OCI-M2 (cell line): ENCODE data around the gene SIPA1.

ENCODE experiments used
- DNase-seq: peaks from one replicate; lab custom pipeline; 2025; ENCODE audit not compliant: unreplicated experiment; lab: John Stamatoyannopoulos, UW

The SIPA1 gene

DNA sequence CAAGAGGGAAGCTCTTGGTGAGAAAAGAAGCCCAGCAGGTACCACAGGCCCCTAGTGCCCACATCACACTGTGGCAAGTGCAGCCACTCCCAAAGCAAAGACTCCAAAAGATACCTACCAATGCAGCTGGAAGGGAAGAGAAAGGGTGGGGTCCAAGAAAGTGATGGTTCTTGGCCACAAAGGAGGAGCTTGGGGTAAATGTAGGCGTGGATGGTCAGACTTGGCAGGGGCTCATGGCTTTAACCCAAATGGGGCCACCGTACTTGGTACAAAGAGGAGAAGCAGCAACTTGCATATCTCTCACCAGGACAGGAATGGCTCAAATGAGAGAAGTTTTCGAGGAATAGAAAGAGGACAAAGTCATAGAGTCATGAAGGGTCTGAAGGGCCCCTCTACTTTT, 28.7 kb upstream of the SIPA1 start:
- DNase-seq = no peak

DNA sequence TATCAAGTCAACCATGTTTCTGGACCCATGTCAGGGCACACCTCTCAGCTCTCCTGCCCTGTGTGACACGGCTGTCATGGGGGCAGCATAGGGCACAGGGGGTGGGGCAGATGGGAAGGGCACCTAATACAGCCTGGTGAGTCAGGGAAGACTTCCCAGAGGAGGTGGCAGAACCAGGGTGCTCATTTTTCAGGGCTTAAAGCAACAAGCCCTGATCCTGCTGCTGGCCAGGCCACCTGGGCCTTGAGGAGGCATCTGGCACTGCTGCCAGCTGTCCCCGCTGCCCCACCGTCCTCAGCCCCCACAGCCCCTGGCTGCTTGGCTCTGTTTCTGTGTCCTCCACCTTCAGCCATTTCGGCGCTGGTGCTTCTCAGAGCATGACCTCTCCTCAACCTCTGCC, 28.2 kb upstream of the SIPA1 start:
- no peak for DNase-seq

DNA sequence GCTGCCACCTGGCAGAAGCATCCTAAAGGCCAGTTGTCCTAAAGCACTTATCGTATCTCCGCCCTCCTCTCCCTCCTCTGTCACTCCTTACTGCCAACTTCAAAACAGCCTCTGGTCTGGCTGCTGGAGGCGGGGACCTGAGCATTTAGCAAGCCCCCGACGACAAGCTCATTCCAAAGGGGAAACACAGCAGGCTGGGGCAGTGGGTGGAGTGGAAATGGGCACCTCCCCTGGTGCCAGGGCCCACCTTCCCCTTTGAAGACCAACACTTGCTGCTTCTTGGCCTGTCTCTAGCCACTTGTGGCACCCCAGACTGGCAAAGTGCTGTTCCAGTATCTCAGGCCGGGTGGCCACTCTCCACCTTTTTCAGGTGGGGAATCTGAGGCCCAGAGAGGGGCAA, 27.5 kb upstream of the SIPA1 start:
- DNase-seq = no peak

DNA sequence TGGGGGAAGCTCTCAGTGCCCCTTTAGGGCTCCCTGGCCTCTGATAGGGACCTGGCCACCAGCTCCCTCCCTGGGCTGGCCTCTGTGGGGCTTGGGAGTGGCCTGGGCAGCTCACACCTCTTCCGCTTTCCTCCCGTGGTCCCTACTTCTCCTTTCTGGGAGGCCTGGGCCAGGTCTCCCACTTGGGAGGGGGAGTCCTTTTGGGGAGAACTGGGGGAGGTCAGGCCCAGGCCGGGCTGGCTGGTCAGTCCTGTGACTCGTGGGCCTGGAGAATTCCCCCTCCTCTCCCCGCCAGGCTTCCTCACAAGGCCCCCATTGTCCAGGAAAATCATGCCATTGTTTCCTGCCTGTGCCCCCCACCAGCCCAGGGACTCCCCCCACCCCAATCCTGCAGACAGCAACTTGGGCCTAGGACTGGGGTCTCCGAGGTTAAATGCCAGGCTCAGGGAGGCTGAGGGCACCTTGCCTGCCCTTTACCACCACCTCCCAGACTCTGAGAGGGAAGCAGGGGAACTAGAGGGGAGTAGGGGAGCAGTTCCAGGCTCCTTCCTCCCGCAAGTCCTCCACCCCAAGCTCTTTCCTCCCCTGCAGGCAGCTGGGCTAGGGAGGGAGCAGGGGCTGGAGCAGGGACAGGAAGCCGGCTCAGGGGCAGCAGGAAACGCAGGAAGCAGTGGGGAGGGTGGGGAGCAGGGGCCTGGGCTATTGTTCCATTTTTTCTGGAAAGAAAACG, 26.7 kb upstream of the SIPA1 start:
- no peak for DNase-seq

DNA sequence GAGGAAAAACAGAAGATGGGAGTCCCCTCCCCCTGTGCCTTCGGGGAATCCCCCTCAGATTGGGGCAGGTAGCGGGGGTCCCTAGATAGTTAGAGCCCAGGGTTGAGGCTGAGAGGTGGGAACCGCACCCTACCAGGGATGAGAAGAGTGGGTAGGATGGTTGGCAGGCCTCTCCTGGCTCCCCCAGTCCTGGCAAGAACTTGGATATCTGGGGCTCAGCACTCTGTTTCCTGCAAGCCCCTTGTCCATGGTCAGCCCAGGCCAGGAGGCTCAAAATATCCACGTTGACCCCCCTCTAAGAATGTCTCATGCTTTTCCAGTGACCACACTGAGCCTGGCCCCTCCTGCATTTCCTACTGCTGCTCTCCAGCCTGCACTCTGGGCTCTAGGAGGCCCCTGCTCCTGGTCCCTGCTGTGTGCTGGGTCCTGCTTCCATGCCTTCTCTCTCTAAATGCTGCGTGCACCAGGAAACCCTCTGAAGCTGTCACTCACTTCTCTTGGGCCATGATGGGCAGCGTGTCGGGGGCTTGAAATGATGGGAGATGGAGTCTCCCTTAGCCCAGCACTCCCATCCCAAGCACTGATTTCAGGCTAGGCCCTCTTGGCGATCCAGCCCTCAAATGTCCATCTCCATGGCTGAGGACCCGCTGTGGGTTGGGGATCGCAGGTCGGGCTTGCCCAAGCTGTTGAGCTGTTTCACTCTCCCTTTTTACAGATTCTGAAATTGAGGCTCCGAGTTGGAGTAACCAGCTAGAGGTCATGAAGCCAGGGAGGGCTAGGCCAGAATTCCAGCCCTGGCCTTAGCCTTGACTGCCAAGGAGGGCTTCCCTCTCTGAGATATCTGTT, 25.9 kb upstream of the SIPA1 start:
- no peak for DNase-seq

DNA sequence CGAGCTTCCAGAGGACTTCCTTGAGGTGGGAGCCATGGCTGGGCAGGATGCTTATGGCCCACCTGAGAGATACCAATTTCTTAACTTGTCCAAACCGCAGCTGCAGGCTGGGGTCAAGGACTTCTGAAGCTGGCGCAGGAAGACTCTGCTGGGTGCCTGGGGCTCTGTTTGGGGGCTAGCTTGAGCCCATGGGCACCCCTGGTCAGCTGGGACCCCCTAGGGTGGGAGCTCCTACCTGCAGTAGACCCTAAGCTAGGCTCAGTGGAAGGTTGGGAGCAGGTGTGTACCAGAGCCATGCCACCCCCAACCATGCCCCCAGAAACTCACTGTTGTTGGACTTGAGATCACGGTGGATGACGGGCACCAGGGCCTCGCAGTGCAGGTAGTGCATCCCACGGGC, 25.2 kb upstream of the SIPA1 start:
- no peak for DNase-seq

DNA sequence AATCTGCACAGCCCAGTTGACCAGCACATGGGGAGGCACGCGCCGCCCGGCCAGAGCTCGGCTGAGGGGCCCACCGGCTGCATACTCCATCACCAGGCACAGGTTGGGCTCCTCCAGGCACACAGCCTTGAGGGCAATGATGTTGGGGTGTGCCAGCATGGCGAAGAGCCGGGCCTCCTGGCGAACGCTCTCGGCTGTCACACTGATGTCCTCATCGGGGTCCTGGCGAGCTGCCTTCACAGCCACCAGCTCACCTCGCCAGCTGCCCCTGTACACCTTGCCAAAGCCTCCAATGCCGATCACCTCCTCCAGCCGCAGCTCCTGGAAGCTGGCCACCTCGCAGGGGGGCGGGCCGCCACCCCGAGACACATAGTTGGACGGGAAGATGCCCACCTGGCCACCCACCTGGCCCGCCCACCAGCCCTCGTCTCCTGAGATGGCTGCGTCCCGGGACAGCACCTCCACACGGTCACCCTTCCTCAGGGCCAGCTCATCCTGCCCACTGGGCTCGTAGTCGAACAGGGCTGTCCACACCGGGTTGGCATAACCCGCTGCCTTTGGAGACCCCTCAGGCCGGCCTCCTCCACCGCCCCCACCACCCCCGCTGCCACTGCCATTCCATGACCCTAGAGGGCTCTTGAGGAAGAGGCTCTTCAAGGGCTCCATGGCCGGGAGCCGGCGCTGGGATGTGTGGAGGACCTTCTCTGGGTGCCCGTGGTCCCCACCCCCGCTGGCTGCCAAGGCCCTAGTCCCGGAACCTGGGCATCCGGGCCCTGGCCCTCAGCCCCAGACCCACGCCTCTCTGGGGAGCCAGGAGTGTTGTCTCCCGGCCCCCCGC, 24.6 kb upstream of the SIPA1 start:
- no peak for DNase-seq

DNA sequence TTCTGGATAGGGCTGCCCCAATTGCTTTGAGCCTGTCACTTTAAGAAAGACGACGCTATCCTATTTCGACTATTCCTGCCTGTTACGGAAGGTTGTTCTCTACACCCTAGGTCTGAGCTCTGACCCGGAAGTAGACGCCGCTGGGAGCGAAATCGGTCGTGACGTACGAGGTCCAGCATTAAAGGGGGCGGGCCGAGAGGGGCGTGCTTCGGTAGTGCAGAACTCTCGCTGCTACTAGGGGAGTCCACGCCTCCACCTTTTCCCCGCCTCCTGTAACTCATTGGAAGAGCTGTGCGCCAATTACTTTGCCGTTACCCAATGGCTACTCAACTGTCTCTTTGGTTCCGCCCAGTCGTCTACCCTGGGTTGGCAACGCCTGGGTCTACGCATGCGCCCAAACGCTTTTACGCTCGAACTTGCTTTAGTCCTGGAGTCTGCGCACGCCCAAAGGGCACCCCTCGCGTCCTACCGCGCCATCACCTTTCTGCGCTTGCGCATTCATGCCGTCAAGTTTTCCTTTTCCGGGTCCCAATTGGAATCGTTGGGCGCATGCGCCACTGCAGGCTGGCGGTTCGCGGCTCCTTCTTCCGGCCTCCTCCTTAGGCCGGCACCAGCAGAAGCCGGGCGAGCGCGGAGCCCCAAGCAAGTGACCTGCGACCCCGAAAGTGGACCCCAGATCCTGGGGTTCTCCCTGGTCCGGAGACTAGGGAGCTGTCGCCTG, 22.5 kb upstream of the SIPA1 start, which contains the start of gene PCNX3:
Gene PCNX3, plus strand, starts transcription at position 548 of the 721 bp plus-strand sequence. CDS start 536 bp downstream, outside the sequence.
- DNase-seq = peak; percentile 99

DNA sequence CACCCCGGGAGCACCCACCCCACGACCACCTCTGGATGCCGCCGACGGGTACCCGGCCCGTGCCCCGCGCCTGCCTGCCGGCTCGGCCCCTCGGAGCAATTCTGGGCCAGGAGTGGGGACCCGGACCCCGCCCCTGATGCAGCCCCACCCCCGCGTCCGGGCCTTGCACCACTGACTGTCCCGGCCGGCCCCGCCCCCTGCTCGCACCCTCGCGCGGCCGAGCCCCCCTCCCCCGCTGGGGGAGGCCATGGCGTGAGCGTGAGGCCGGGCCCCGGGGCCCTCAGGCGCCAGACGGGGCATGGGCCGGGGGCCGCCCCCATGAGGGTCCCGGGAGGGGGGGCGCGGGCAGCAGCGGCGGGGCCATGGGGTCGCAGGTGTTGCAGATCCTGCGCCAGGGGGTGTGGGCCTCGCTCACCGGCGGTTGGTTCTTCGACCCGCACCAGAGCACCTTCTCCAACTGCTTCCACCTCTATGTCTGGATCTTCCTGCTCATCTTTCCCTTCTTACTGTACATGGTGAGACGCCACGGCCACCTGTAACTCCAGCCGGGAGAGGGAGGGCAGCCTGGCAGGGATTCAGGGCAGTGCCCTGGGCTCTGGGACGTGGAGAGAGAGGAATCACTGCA, 21.8 kb upstream of the SIPA1 start:
- DNase-seq = no peak

DNA sequence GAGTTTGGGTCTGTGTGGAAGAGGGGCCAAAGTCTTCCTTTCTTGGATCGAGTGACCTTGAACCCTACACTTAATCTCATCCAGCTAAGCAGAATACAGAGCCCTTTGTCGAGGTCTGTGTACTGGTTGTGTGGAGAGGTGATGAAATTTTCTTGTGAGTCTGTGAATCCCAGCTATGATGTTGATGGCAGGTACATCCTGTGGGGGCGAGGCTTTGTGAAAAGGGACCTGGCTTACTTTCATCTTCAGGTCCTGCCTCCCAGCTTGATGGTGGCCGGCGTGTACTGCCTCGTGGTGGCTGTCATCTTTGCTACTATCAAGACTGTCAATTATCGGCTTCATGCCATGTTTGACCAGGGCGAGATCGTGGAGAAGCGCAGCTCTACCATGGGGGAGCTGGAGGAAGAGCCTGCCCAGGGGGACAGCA, 21.3 kb upstream of the SIPA1 start:
- DNase-seq = no peak

DNA sequence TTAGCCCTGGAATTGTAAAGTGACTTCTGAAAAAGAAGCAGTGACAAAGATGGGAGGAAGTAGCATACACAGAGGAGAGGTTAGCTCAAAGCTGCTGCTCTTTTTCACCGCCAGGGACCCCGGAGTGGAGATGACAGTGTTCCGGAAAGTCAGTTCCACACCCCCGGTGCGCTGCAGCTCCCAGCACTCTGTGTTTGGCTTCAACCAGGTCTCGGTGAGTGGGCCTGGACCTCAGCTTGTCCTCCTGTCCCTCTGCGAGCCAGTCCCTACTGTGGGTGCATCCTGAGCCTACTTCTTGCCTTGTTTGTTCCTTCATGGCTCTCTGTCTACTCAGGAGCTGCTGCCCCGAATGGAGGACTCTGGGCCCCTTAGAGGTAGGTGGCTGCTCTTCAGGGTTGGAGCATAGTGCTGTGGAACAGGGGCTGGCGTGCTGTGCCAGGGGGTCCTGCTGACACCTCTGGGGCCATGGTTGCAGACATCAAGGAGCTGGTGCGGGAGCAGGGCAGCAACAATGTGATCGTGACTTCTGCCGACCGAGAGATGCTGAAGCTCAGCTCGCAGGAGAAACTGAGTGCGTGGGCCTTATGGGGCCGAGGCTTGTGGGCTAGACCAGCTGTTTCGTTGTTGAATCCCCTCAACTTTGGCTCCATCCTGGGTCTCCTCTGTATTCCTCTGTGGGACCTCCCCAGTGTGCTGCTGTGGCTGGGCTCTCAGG, 20.6 kb upstream of the SIPA1 start:
- no peak for DNase-seq

DNA sequence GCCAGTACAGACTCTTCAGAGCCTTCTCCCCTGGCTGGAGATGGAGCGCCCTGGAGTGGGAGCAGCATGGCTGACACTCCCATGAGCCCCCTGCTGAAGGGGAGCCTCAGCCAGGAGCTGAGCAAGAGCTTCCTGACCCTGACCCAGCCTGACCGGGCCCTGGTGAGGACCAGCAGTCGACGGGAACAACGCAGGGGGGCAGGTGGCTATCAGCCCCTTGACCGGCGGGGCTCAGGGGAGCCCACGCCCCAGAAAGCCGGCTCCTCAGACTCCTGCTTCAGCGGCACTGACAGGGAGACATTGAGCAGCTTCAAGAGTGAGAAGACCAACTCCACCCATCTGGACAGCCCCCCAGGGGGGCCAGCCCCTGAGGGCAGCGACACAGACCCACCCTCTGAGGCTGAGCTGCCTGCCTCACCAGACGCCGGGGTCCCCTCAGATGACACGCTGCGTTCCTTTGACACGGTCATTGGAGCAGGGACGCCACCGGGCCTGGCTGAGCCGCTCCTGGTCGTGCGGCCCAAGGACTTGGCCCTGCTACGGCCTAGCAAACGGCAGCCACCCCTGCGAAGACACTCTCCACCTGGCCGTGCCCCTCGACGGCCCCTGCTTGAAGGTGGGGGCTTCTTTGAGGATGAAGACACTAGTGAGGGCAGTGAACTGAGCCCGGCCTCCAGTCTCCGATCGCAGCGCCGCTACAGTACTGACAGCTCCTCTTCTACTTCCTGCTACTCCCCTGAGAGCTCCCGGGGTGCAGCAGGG, 19.7 kb upstream of the SIPA1 start:
- DNase-seq = no peak

DNA sequence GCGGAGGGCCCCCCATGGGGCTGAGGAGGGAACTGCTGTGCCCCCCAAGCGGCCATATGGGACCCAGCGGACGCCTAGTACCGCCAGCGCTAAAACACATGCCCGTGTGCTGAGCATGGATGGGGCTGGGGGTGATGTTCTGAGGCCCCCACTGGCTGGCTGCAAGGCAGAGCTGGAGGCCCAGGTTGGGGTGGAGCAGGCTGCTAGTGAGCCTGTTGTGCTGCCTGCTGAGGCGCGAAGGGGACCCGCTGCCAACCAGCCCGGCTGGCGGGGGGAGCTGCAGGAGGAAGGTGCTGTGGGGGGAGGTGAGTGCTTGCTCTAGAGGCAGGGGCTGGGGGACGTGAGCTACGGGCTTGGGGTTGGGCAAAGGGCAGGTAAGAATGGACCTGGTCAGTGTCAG, 19.1 kb upstream of the SIPA1 start:
- DNase-seq = no peak

DNA sequence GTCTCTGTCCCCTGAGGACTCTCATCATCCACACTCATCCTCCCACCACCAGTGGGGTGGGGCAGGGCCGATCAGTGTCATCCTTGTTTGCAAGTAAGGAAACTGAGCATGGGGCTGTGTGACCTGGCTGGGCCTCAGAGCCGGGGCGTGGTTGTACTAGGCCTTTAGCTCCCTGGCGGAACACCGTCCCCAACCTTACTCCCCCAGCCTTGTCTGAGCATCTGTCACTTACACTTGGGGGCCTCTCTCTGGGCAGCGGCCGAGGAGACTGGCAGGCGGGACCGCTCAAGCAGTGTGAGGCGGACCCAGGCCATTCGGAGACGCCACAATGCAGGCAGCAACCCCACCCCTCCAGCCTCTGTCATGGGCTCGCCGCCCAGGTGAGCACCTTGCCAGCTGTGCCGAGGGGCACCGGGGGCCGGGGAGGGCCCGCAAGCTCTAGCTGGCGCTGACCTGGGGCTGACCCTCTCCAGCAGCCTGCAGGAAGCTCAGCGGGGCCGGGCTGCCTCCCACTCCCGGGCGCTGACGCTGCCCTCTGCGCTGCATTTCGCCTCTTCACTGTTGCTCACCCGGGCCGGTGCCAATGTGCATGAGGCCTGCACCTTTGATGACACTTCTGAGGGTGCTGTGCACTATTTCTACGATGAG, 18.5 kb upstream of the SIPA1 start:
- DNase-seq = no peak

DNA sequence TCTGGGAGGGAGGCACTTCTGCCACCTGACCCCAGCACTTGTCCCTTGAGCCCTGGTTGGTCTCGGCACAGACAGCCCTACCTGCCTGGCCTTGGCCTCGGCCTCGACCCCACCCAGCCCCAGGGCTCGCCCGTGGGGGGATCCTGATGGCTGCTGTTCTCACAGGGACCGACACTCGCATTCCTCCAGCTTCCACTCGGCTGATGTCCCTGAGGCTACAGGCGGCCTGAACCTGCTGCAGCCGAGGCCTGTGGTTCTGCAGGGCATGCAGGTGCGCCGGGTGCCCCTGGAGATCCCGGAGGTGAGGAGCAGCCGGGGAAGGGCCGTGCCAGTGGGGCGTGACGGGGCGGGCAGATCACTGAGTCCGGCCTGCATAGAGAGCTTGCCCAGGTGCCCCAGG, 17.2 kb upstream of the SIPA1 start:
- no peak for DNase-seq

DNA sequence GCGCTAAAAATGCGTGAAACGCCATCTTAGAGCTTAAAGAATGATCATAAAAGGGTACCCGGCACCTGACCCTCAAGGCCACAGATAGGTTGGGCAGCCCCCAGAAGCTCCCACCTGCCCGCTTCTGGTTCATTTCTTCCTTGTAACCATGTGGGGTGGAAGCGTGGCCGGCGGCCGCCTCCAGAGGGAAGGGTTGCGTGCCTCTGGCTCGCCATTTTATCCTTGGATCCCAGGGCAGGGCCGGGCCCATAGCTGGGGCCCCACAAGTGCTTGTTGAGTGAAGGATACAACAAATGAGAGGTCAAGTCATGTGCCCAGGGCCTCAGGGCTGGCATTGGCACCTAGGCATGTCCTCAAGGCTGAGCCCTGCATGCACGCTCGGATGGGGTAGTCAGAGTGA, 16.4 kb upstream of the SIPA1 start:
- DNase-seq = no peak

DNA sequence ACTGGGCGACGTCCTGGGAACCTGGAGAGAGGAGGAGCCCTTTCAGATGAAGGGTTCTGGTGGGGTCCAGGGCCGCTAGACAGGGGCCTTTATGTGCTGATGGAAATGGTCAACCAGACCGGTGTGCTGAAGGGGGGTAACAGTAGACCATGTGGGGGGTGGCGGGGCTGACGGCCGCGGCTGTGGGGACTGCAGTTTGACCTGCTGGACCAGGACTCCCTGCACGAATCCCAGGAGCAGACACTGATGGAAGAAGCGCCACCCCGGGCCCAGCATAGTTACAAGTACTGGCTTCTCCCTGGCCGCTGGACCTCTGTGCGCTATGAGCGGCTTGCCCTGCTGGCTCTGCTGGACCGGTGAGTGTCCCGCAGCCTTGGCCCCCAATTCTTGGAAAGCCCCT, 15.9 kb upstream of the SIPA1 start:
- no peak for DNase-seq

DNA sequence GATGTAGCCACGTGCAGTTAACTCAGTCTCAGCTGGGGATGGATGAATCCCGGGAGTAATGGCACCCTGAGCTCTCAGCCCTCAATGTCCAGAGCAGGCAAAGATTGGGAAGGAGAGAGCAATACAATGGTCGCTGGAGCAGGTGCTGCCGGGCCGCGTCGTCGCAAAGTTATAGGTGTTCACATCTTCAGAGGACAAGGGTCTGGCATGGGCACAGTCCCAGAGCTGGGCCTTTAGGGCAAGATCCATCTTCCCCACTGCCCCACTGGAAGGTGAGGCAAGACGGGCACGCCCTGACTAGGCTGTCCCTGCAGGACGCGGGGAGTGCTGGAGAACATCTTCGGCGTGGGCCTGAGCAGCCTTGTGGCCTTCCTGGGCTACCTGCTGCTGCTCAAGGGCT, 14.7 kb upstream of the SIPA1 start:
- DNase-seq = no peak
